Right lobe of liver (tissue), 4 donors: Measurements from ENCODE around the gene UBR7.

ENCODE experiments used
- POLR2A ChIP-seq: fragments of 450-650 bp; IDR thresholded peaks from one replicate; pipeline ENCODE4 v1.6.1; 2017; ENCODE audit warnings: antibody characterized with exemption, mild to moderate bottlenecking
- TF ChIP-seq, protein P1 (sequence below), 4 donors: fragments of 200-600 bp in 3 of 4; fragments of 450-650 bp in 1 of 4; IDR thresholded peaks; one replicate each; pipeline versions ENCODE4 v1.5.1 to v1.8.0; 2016 to 2022; ENCODE audit warnings: antibody characterized with exemption in 4 of 4, mild to moderate bottlenecking in 2 of 4
- donor health status: DM: no; HTN: no; CAD: no.
- donor health status: DM: no; HTN: no; CAD: no.
- donor health status: DM: no; HTN: yes; CAD: no.

DNA sequence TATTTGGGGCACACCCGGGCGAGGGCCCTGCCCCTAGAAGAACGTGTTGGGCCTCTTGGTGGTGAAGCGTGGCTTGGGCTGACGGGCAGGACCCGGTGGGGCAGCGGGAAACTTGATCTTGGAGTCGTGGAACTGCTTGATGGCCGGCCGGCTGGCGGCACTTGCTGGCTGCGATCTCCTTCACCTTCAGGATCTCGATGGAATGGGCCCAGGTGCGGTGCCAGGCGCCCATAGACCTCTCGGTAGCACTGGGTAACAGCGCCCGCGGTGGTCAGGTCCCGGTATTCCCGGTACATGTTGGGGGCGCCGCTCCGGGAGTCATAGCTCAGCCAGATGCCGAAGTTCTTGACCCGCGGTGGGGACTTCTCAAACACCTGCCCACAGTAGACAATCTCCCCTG is 16.5 kb downstream of the UBR7 start:
- TF ChIP-seq, protein P1, sequence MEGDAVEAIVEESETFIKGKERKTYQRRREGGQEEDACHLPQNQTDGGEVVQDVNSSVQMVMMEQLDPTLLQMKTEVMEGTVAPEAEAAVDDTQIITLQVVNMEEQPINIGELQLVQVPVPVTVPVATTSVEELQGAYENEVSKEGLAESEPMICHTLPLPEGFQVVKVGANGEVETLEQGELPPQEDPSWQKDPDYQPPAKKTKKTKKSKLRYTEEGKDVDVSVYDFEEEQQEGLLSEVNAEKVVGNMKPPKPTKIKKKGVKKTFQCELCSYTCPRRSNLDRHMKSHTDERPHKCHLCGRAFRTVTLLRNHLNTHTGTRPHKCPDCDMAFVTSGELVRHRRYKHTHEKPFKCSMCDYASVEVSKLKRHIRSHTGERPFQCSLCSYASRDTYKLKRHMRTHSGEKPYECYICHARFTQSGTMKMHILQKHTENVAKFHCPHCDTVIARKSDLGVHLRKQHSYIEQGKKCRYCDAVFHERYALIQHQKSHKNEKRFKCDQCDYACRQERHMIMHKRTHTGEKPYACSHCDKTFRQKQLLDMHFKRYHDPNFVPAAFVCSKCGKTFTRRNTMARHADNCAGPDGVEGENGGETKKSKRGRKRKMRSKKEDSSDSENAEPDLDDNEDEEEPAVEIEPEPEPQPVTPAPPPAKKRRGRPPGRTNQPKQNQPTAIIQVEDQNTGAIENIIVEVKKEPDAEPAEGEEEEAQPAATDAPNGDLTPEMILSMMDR (IDR thresholded peaks at IDR 0.05) = no peak
- no peak for TF ChIP-seq POLR2A
